ENCODE measurements around the gene IL19.

DNA sequence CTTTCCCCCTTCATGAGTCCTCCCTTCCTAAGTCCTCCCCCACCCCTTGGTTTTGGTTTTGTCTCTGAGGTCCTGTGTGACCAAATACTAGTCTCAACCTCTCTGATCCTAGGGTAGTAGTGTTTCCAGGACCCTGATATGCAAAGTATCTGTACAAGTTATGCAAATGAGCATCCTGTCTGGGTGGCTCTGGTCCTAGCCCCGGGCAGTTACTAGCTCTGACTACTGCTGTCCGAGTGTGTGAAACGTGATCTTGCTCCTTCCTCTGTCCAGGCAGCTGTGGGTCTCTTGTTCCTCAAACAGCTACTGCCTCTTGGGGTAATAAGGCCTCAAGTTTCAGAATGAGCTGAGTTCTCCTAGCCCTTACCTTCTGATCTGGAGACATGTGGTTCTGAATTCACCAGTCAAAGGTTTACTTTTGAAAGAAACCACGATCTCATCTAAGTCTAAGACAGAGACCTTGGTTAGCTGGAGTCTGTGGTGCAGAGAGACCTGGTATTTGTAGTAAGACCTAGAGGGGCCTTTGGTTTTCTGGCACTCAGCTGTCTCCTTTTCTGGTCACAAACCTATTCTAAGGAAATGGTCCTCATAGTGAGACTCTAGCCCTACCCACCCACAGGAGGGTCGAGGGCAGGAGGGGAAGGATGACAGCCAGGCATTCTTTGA, 31.0 kb upstream of the IL19 start:
- TF ChIP-seq, protein P1, sequence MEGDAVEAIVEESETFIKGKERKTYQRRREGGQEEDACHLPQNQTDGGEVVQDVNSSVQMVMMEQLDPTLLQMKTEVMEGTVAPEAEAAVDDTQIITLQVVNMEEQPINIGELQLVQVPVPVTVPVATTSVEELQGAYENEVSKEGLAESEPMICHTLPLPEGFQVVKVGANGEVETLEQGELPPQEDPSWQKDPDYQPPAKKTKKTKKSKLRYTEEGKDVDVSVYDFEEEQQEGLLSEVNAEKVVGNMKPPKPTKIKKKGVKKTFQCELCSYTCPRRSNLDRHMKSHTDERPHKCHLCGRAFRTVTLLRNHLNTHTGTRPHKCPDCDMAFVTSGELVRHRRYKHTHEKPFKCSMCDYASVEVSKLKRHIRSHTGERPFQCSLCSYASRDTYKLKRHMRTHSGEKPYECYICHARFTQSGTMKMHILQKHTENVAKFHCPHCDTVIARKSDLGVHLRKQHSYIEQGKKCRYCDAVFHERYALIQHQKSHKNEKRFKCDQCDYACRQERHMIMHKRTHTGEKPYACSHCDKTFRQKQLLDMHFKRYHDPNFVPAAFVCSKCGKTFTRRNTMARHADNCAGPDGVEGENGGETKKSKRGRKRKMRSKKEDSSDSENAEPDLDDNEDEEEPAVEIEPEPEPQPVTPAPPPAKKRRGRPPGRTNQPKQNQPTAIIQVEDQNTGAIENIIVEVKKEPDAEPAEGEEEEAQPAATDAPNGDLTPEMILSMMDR (IDR thresholded peaks at IDR 0.05; ENCODE audit: low read depth, low read length) = no peak
- TF ChIP-seq MYC (IDR thresholded peaks at IDR 0.05; ENCODE audit: low read depth, low read length) (peak; percentile 22; the same call in 1 of the 2 replicates), POLR2A (IDR thresholded peaks at IDR 0.05; ENCODE audit: extremely low read depth, insufficient read length) (no peak)
- TF ChIP-seq, protein P2, sequence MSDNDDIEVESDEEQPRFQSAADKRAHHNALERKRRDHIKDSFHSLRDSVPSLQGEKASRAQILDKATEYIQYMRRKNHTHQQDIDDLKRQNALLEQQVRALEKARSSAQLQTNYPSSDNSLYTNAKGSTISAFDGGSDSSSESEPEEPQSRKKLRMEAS (IDR thresholded peaks at IDR 0.05; ENCODE audit: low read depth, low read length) = peak; percentile 42

Data from NB4 (cell line).